Hepatocyte (in vitro differentiated cells): ENCODE measurements around the gene P2RX1. TPM values are rescaled to one million over a fixed set of nuclear protein-coding genes. Genes with fewer than 3 reads are reported as not detected.
A peak's percentile ranks its signal among the peaks of the same experiment; 100 is the strongest.

ENCODE experiments used
- DNase-seq: peaks from one replicate; pipeline ENCODE4 v3.0.0-alpha.2; 2016; ENCODE audit warnings: low spot score
- H2AFZ ChIP-seq: fragments of 200-600 bp; sonication (generic); 2 replicates; pipeline ENCODE4 v1.6.0; 2016; ENCODE audit warnings: antibody characterized with exemption, mild to moderate bottlenecking
- H3K27ac ChIP-seq: fragments of 200-600 bp; sonication (generic); 2 replicates; pipeline ENCODE4 v1.5.1; 2016; ENCODE audit warnings: mild to moderate bottlenecking
- H3K27me3 ChIP-seq: fragments of 200-600 bp; sonication (generic); 2 replicates; pipeline ENCODE4 v1.6.1; 2016
- H3K36me3 ChIP-seq: fragments of 200-600 bp; sonication (generic); replicated peaks from 2 replicates; pipeline ENCODE4 v1.5.1; 2016; ENCODE audit warnings: low read depth; ENCODE audit not compliant: insufficient read depth
- H3K4me1 ChIP-seq: fragments of 200-600 bp; sonication (generic); 2 replicates; pipeline ENCODE4 v1.5.1; 2016; ENCODE audit warnings: mild to moderate bottlenecking, moderate library complexity; ENCODE audit not compliant: insufficient read depth
- H3K4me2 ChIP-seq: fragments of 200-600 bp; sonication (generic); 2 replicates; pipeline ENCODE4 v1.6.0; 2016
- H3K4me3 ChIP-seq: fragments of 200-600 bp; sonication (generic); 2 replicates; pipeline ENCODE4 v1.5.1; 2016; ENCODE audit warnings: mild to moderate bottlenecking
- H3K79me2 ChIP-seq: fragments of 200-600 bp; sonication (generic); 2 replicates; pipeline ENCODE4 v1.6.0; 2017; ENCODE audit warnings: mild to moderate bottlenecking
- H3K9me2 ChIP-seq: fragments of 200-600 bp; sonication (generic); replicated peaks from 2 replicates; pipeline ENCODE4 v1.6.0; 2017; ENCODE audit warnings: mild to moderate bottlenecking; ENCODE audit not compliant: insufficient read depth
- H3K9me3 ChIP-seq: fragments of 200-600 bp; sonication (generic); 2 replicates; pipeline ENCODE4 v1.5.1; 2016; ENCODE audit warnings: low read depth, mild to moderate bottlenecking
- H4K20me1 ChIP-seq: fragments of 200-600 bp; sonication (generic); 2 replicates; pipeline ENCODE4 v1.6.0; 2016; ENCODE audit warnings: mild to moderate bottlenecking; ENCODE audit not compliant: insufficient read depth, poor library complexity, severe bottlenecking
- EZH2 ChIP-seq: fragments of 200-600 bp; sonication (generic); IDR thresholded peaks from 2 replicates; pipeline ENCODE4 v1.6.1; 2016; ENCODE audit warnings: antibody characterized with exemption, mild to moderate bottlenecking, borderline replicate concordance
- EZH2phosphoT487 ChIP-seq: fragments of 200-600 bp; sonication (generic); IDR thresholded peaks from one replicate; pipeline ENCODE4 v1.6.1; 2018; ENCODE audit warnings: antibody characterized with exemption, mild to moderate bottlenecking, low read depth, moderate library complexity; ENCODE audit not compliant: unreplicated experiment, severe bottlenecking
- WGBS: methylation state at CpG from one replicate; pipeline ENCODE4 v1.1.6; 2016; ENCODE audit warnings: low lambda C conversion rate; ENCODE audit errors: missing lambda C conversion rate; 5-methylcytosine and 5-hydroxymethylcytosine counted together
- polyA plus RNA-seq: library from polyadenylated mRNA; unstranded; fragments of >200 nt; fragmentation: Nextera tagmentation; extraction: Ambion mirVana; gene quantifications from 2 replicates; pipeline ENCODE4 v1.2.1, GENCODE V29; 2016
- total RNA-seq: library from RNA; depleted of rRNA; stranded (reverse); fragments of >200 nt; gene quantifications from 2 replicates; pipeline ENCODE4 v1.2.3, GENCODE V29; 2014
- TF ChIP-seq, protein P1 (sequence below): fragments of 200-600 bp; sonication (generic); IDR thresholded peaks from 2 replicates; pipeline ENCODE4 v1.5.1; 2016; ENCODE audit warnings: antibody characterized with exemption, mild to moderate bottlenecking; ENCODE audit not compliant: poor library complexity

P2RX1 gene
- total and polyA plus RNA-seq, 2 experiments from 2014 or later: 0.50 to 1.8 TPM

DNA sequence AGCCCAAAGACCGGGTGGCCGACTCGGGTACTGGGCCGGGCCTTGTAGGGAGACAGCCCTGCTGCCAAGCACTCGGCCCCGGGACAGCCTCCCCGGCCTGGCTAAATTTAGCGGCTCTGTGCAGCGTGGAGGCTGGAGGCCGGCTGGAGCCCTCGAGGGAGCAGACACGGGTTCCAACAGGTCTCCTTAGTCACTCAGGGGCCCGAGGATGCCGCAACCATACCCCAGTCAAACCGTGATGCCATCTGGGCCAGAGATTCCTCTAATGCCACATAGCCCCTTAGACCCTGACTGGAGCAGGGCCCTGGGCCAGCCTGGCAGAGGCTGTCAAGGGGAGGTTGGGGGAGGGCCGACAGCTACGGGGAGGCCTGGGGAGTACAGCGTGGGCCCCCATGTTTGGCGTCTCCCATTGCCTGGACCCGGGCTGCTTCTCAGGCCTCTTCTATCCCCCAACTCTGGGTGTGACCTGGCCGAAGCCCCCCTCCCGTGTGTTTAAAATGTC, 2.9 kb upstream of the P2RX1 start:
- no peaks in the 10 kb centered on the region for H3K27me3 ChIP-seq
- no peaks in the 10 kb centered on the region for H3K79me2 ChIP-seq
- H3K4me2 ChIP-seq: no peak overlapping the region
- WGBS: 97% methylated on average over 19 of the region's 22 CpGs
- no peak for DNase-seq
- no peaks in the 10 kb centered on the region for H4K20me1 ChIP-seq
- TF ChIP-seq, protein P1, sequence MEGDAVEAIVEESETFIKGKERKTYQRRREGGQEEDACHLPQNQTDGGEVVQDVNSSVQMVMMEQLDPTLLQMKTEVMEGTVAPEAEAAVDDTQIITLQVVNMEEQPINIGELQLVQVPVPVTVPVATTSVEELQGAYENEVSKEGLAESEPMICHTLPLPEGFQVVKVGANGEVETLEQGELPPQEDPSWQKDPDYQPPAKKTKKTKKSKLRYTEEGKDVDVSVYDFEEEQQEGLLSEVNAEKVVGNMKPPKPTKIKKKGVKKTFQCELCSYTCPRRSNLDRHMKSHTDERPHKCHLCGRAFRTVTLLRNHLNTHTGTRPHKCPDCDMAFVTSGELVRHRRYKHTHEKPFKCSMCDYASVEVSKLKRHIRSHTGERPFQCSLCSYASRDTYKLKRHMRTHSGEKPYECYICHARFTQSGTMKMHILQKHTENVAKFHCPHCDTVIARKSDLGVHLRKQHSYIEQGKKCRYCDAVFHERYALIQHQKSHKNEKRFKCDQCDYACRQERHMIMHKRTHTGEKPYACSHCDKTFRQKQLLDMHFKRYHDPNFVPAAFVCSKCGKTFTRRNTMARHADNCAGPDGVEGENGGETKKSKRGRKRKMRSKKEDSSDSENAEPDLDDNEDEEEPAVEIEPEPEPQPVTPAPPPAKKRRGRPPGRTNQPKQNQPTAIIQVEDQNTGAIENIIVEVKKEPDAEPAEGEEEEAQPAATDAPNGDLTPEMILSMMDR: no peak
- TF ChIP-seq EZH2phosphoT487: no peak
- TF ChIP-seq EZH2: no peak
- no peaks in the 10 kb centered on the region for H3K9me3 ChIP-seq
- H3K27ac ChIP-seq: no peak overlapping the region
- H3K36me3 ChIP-seq: no peaks in the 10 kb centered on the region
- H2AFZ ChIP-seq: no peak overlapping the region
- H3K4me1 ChIP-seq: peaks cover 17% of the 10 kb centered on the region
- no peak overlapping the region for H3K4me3 ChIP-seq
- H3K9me2 ChIP-seq: no peaks in the 10 kb centered on the region

DNA sequence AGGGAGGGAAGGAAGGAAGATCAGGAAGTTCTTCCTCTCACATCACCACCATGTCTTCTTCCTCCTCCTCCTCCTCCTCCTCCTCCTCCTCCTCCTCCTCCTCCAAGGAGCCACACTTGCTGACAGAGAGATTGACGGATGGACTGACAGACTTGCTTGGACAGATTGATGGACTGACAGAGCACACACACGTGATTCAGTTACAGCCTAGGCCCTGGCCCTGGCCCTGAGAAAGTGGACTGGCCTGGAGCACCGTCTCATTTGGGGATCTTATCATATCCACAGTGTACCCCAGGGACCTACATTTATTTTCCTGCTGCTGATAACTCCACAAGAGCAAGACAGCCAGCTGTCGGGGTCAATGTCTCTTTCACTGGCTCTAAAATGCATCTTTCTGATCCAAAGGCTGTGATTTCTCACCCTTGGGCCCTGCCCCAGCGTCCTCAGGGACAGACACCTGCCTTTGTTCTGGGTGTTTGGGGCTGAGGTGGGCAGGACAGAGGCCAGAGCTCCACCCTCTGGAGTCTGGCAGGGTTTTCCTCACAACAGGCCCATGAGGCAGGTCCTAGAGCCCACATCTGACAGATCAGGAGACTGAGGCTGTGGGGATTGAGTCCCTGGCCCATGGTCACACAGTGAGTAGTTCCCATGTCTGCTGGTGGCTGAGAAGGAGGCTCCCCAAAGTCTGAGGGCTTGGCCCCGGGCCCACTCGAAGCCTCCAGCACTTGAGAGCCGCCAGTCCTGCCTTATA, 2.3 kb upstream of the P2RX1 start:
- no peaks in the 10 kb centered on the region for H4K20me1 ChIP-seq

DNA sequence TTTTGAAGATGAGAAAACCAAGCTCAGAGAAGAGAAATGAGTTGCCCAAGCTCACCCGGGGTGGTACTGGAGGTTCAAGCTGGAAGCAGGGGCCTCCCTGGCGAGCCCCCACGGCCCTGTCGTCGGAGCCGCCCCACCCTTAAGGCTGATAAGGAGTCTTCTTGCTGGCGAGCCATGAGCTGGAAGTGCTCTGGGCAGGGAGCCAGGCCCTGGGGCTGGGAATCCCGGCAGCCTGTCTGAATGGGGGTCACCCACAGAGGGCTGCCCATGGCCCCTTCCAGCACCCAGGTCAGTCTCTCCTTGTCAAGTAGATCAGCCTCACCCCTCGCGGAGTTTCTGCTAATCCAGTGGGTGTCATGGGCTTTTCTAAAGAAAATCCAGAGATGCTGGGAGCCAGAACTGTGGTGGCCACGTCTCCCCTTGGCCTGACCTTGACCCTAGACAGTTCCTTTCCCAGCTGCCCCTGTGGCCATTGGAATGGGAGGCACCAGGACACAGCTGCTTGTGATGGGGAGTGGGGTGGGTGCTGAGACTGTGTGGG, 1.2 kb upstream of the P2RX1 start:
- 38% methylated on average over 9 of the region's 11 CpGs for WGBS
- peaks cover 17% of the 10 kb centered on the region for H3K4me1 ChIP-seq
- H3K4me2 ChIP-seq: no peak overlapping the region
- H2AFZ ChIP-seq: no peak overlapping the region
- H4K20me1 ChIP-seq: no peaks in the 10 kb centered on the region
- peak; percentile 66 for DNase-seq
- H3K36me3 ChIP-seq: no peaks in the 10 kb centered on the region
- H3K9me2 ChIP-seq: no peaks in the 10 kb centered on the region
- no peaks in the 10 kb centered on the region for H3K9me3 ChIP-seq
- no peak overlapping the region for H3K27ac ChIP-seq
- no peaks in the 10 kb centered on the region for H3K79me2 ChIP-seq
- no peaks in the 10 kb centered on the region for H3K27me3 ChIP-seq
- H3K4me3 ChIP-seq: no peak overlapping the region
- TF ChIP-seq EZH2phosphoT487: no peak
- TF ChIP-seq, protein P1: no peak
- TF ChIP-seq EZH2: no peak

More for the DNA sequence above, 2.3 kb upstream of the P2RX1 start:
- no peak for DNase-seq
- Histone ChIP-seq H3K79me2 (no peaks in the 10 kb centered on the region), H3K4me2 (no peak overlapping the region), H3K9me2 (no peaks in the 10 kb centered on the region), H3K9me3 (no peaks in the 10 kb centered on the region), H3K27me3 (no peaks in the 10 kb centered on the region), H2AFZ (no peak overlapping the region), H3K36me3 (no peaks in the 10 kb centered on the region), H3K27ac (no peak overlapping the region), H3K4me3 (no peak overlapping the region), H3K4me1 (peaks cover 17% of the 10 kb centered on the region)
- WGBS: 70% methylated on average over 8 of the region's 8 CpGs
- TF ChIP-seq EZH2phosphoT487: no peak
- TF ChIP-seq, protein P1: no peak
- no peak for TF ChIP-seq EZH2
